GM12892 (cell line): Measurements from ENCODE around the gene MSH2.

Source experiments
- POLR2A ChIP-seq: IDR thresholded peaks from 2 replicates; pipeline ENCODE4 v1.6.1; 2011; ENCODE audit warnings: low read depth, low read length, control low read depth
- POLR2AphosphoS5 ChIP-seq: IDR thresholded peaks from 2 replicates; pipeline ENCODE4 v1.6.1; 2011; ENCODE audit warnings: low read depth, low read length, control low read depth

DNA sequence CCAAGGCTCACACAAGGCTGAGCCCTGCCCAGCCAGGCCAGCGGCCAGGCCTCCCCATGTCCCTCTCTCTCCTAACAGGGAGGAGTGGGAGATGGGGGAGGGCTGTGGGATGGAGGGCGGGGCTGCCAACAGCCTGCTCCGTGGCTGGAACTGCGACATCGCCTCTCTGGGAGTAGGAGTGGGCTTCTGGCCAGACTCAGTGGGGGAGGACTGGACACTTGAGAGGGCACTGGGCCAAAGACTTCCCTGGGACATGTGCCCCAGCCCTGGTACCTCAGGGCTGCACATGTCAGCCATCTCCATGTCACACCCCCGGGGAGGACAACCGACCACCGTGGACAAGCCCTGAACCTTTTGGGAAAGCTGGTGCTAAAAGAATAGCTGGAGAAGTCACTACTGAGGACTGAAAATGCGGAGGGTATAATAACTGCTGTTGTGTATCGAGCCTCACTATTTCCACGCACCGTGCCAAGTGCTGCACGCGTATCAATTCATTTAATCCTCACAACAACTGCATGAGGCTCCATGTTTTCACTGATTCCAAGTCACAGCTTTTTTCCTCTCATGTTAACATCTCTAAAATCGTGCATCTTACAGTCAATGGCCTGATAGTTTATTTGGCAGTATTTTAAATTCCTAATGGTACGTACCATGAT, 127.3 kb downstream of the MSH2 start:
- TF ChIP-seq POLR2A (no peak), POLR2AphosphoS5 (no peak)
